SU-DHL-6 (cell line): ENCODE measurements around the gene HORMAD2.

Experiments
- H2AFZ ChIP-seq: fragments of 200-600 bp; sonication (generic); 2 replicates; pipeline ENCODE4 v1.6.1; 2014; ENCODE audit warnings: low read depth, mild to moderate bottlenecking, moderate library complexity, mixed read lengths, antibody characterized with exemption, low read length; ENCODE audit not compliant: severe bottlenecking
- H3F3A ChIP-seq: fragments of 200-600 bp; shearing (Covaris generic); 2 replicates; pipeline ENCODE4 v1.6.0; 2016; ENCODE audit warnings: antibody characterized with exemption, mild to moderate bottlenecking; ENCODE audit not compliant: insufficient read depth
- H3K27ac ChIP-seq: fragments of 200-600 bp; sonication (generic); 2 replicates; pipeline ENCODE4 v1.5.1; 2016; ENCODE audit warnings: low read depth, mild to moderate bottlenecking, low read length, moderate library complexity, mixed read lengths
- H3K27me3 ChIP-seq: fragments of 200-600 bp; sonication (generic), shearing (Covaris generic); 2 replicates; pipeline ENCODE4 v1.6.0; 2014; ENCODE audit warnings: mild to moderate bottlenecking, low read length
- H3K36me3 ChIP-seq: fragments of 200-600 bp; sonication (generic); 2 replicates; pipeline ENCODE4 v1.6.1; 2014; ENCODE audit warnings: mild to moderate bottlenecking, low read length, mixed read lengths
- H3K4me2 ChIP-seq: fragments of 300-600, 200-600 bp; shearing (Covaris generic), sonication (generic); 2 replicates; pipeline ENCODE4 v1.6.0; 2014; ENCODE audit warnings: low read length, low read depth, mild to moderate bottlenecking; ENCODE audit not compliant: poor library complexity, severe bottlenecking
- H3K4me3 ChIP-seq: fragments of 200-600 bp; sonication (generic); 2 replicates; pipeline ENCODE4 v1.5.1; 2014; ENCODE audit warnings: antibody characterized with exemption, low read length, mild to moderate bottlenecking, mixed read lengths; ENCODE audit not compliant: insufficient read depth, poor library complexity, severe bottlenecking
- H3K79me2 ChIP-seq: fragments of 200-600 bp; sonication (generic); 2 replicates; pipeline ENCODE4 v1.6.1; 2014; ENCODE audit warnings: mild to moderate bottlenecking, low read length, moderate library complexity; ENCODE audit not compliant: insufficient read depth
- H3K9ac ChIP-seq: fragments of 200-600 bp; sonication (generic); 2 replicates; pipeline ENCODE4 v1.7.0; 2014; ENCODE audit warnings: mild to moderate bottlenecking, low read length
- H3K9me2 ChIP-seq: fragments of 200-600 bp; sonication (generic); replicated peaks from 2 replicates; pipeline ENCODE4 v1.6.1; 2014; ENCODE audit warnings: low read length; ENCODE audit not compliant: insufficient read depth
- H3K9me3 ChIP-seq: fragments of 200-600 bp; sonication (generic); 2 replicates; pipeline ENCODE4 v1.6.1; 2014; ENCODE audit warnings: low read length, mixed read lengths; ENCODE audit not compliant: insufficient read depth
- H4K20me1 ChIP-seq: fragments of 200-600 bp; sonication (generic); 2 replicates; pipeline ENCODE4 v1.6.1; 2014; ENCODE audit warnings: low read depth, mild to moderate bottlenecking, antibody characterized with exemption, low read length, moderate library complexity, mixed read lengths
- EZH2phosphoT487 ChIP-seq: fragments of 200-600 bp; sonication (generic), shearing (Covaris generic); conservative IDR thresholded peaks from 2 replicates; pipeline ENCODE4 v1.6.1; 2018; ENCODE audit warnings: mild to moderate bottlenecking, antibody characterized with exemption, low read length, moderate library complexity, mixed read lengths
- TF ChIP-seq, protein P1 (sequence below): fragments of 200-600 bp; sonication (generic); IDR thresholded peaks from one replicate; pipeline ENCODE4 v1.5.1; 2017; ENCODE audit warnings: antibody characterized with exemption, mild to moderate bottlenecking, low read length, moderate library complexity; ENCODE audit not compliant: insufficient read depth, poor library complexity, severe bottlenecking

Gene HORMAD2

DNA sequence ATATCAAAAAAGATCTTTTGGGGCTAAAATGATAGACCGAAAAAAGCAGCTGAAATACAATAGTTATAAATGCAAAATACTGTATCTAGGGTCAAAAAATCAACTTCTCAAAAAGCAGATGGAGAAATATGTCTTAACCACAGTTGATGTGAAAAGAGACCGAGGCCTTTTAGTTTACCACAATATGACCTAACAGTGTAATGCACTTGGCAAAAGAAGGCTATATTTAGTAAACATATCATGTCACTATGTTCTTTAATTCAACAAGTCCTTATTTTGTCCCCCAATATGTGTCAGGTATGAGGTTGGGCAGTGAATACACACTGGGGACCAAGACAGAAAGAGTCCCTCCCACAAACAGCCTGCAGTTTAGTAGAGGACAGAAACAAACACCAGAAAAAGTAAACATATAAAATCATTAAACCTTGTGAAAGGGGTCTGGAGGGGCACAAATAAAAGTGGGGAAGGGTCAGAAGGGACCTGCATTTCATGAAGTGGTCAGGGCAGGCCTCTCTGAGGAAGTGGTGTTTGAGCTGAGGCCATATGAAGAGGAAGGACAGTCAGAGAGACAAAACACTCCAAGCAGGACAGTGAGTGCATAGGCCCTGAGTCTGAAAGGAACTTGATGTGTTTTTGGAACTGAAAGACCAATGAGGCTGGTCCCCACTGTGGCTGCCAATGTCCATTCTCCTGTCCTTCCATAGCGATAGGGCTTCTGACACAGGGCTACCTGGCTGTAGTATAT, 112.9 kb downstream of the HORMAD2 start:
- H3K4me3 ChIP-seq: no peak overlapping the region
- no peaks in the 10 kb centered on the region for H3K36me3 ChIP-seq
- no peak overlapping the region for H3K4me2 ChIP-seq
- H3K27me3 ChIP-seq: no peaks in the 10 kb centered on the region
- H3K79me2 ChIP-seq: no peaks in the 10 kb centered on the region
- no peaks in the 10 kb centered on the region for H3F3A ChIP-seq
- H3K9me2 ChIP-seq: no peaks in the 10 kb centered on the region
- no peak overlapping the region for H2AFZ ChIP-seq
- H3K9ac ChIP-seq: no peak overlapping the region
- no peak overlapping the region for H3K27ac ChIP-seq
- TF ChIP-seq, protein P1, sequence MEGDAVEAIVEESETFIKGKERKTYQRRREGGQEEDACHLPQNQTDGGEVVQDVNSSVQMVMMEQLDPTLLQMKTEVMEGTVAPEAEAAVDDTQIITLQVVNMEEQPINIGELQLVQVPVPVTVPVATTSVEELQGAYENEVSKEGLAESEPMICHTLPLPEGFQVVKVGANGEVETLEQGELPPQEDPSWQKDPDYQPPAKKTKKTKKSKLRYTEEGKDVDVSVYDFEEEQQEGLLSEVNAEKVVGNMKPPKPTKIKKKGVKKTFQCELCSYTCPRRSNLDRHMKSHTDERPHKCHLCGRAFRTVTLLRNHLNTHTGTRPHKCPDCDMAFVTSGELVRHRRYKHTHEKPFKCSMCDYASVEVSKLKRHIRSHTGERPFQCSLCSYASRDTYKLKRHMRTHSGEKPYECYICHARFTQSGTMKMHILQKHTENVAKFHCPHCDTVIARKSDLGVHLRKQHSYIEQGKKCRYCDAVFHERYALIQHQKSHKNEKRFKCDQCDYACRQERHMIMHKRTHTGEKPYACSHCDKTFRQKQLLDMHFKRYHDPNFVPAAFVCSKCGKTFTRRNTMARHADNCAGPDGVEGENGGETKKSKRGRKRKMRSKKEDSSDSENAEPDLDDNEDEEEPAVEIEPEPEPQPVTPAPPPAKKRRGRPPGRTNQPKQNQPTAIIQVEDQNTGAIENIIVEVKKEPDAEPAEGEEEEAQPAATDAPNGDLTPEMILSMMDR: no peak
- TF ChIP-seq EZH2phosphoT487: no peak
- no peaks in the 10 kb centered on the region for H4K20me1 ChIP-seq
- H3K9me3 ChIP-seq: no peaks in the 10 kb centered on the region

DNA sequence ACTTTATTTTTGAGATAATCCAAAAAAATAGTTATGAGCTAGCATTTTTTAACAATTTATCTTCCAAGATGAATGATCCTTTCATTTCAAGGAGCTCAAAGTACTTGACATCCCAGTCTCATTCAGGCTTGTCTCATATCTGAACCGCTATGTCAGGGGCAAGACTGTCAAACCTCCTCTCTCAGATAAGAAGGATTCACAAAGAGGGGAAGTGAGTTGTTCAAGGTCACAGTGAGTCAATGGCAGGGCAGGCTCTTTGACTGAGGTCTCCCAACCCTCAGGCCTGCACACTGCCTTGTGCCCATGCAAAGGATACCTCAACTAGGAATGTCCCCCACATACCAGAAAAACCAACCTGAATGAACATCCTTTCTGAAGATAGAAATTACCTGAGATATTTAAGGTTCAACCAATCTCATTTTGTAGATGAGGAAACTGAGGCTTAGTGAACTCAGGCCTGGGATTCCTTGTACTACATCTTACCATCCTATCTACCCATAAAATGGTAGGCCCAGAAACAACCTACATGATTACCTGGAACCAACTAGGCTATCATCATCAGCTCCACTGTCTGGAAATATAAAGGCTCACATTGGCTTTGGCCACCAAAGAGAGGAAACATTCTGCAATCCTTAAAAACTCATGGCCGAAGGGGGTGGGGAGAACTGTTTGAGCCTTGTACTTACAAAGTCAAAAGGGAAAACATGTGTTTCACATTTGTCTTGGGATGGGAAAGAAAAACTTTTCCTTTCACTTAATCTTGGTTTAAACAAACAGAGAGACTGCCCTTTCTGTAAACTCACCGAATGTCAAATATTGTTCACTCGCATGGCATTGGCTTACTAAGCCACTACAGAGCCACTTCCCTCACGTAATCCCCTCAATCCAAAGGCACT, 115.2 kb downstream of the HORMAD2 start:
- H3F3A ChIP-seq: no peaks in the 10 kb centered on the region
- no peak for TF ChIP-seq EZH2phosphoT487
- TF ChIP-seq, protein P1: no peak
- no peaks in the 10 kb centered on the region for H3K9me3 ChIP-seq
- H3K4me2 ChIP-seq: no peak overlapping the region
- H3K4me3 ChIP-seq: no peak overlapping the region
- H2AFZ ChIP-seq: no peak overlapping the region
- no peaks in the 10 kb centered on the region for H3K9me2 ChIP-seq
- H3K36me3 ChIP-seq: no peaks in the 10 kb centered on the region
- H3K79me2 ChIP-seq: no peaks in the 10 kb centered on the region
- no peak overlapping the region for H3K9ac ChIP-seq
- H3K27me3 ChIP-seq: no peaks in the 10 kb centered on the region
- no peak overlapping the region for H3K27ac ChIP-seq
- H4K20me1 ChIP-seq: no peaks in the 10 kb centered on the region

DNA sequence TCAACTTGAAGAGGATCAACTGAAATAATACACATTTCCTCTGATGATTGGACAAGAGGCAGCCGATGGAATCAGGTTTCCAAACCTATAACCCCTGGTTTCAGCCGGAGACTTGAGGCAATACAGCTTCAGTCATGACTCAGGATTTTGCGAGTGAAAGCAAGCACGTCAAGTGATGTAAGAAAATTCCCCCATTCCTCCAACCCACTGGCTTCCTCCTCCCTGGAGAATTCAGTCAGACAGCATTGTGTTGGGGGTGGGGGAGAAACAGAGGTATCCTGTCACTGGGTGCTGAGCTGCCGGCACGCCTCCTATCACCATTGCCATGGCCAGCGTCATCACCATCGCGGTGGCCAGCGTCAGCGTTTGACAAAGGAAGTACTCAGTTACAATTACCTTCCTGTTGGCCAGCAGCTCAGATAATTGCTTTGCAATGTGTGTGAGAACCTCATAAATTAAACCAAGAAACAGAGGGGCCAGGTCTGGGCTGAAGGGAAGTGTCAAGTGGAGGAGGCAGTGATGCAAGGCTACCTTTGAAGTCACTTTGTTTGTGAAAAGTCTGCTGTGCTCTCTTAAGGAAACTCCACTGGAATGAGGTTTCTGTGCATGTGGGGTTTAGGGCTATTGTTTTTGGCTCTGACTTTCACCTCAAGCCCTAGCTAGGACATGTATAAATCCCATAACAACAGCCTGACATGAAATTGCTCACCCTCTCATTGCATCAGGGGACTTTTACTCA, 116.0 kb downstream of the HORMAD2 start:
- no peaks in the 10 kb centered on the region for H3K79me2 ChIP-seq
- no peak overlapping the region for H3K27ac ChIP-seq
- no peaks in the 10 kb centered on the region for H3K9me2 ChIP-seq
- no peak overlapping the region for H3K9ac ChIP-seq
- no peaks in the 10 kb centered on the region for H3K9me3 ChIP-seq
- H4K20me1 ChIP-seq: no peaks in the 10 kb centered on the region
- H3K27me3 ChIP-seq: no peaks in the 10 kb centered on the region
- no peaks in the 10 kb centered on the region for H3F3A ChIP-seq
- no peak overlapping the region for H2AFZ ChIP-seq
- H3K36me3 ChIP-seq: no peaks in the 10 kb centered on the region
- TF ChIP-seq EZH2phosphoT487: no peak
- TF ChIP-seq, protein P1: no peak
- no peak overlapping the region for H3K4me2 ChIP-seq
- H3K4me3 ChIP-seq: no peak overlapping the region
